Thoracic aorta endothelial cell (primary cell): Measurements from ENCODE around the gene PCF11. TPM values are rescaled to one million over a fixed set of nuclear protein-coding genes. Genes with fewer than 3 reads are reported as not detected.

Experiments used
- small RNA-seq: library from RNA; depleted of rRNA; stranded (forward); fragments of <200 nt; gene quantifications from one replicate; pipeline ENCODE3, GENCODE V24; 2012
- total RNA-seq: library from RNA; depleted of rRNA; stranded (reverse); fragments of >200 nt; gene quantifications from 2 replicates; pipeline ENCODE4 v1.2.3, GENCODE V29; 2012

The PCF11 gene
- 53.7 and 58.8 TPM in 2 replicates for total RNA-seq

DNA sequence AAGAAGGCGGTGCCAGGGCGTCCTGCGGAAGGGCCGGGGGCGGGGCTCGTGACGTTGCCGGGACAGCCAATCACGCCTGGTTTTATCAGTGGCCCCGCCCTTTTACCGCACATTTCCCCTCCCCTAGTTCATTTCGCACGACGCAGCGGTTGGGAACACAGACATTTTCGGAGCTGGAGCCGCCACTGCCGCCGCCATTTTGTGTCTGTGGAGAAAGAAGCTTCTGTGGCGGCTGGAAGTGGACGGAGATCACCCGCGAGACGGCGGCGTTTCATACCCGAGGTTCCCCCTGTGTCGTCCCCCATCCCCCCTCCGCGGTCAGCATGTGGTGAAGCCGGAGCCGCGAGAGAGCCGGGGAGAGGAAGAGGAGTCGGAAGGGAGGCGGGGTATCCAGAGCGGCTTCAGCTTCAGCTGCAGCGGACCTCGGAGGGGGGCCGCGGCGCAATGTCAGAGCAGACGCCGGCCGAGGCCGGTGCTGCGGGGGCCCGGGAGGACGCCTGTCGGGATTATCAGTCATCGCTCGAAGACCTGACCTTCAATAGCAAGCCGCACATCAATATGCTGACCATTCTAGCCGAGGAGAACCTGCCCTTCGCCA is at the start of gene PCF11:
PCF11 (plus strand) TSS at position 136 of the 598 bp plus-strand sequence; CDS start at position 445, 309 bp downstream.

GRCh38 chr11:83193315-83194280 is 36.7 kb downstream of the PCF11 start, which contains the start of gene ANKRD42:
Gene ANKRD42, plus strand, starts transcription at chr11:83193712. Its CDS starts 959 bp downstream, at chr11:83194671.

Small RNAs within 50 kb of the gene (small RNA-seq; reads per million reads assigned to genes)
- not detected for gene AP000873.5

Other genes with a start within 250 kb of the PCF11 start
- gene RAB30, start 85.2 kb upstream of the PCF11 start, total RNA-seq, result 9.4 and 15.7 TPM in 2 replicates
- 4.4 and 6.3 TPM in 2 replicates for gene ANKRD42, start 36.6 kb downstream of the PCF11 start, total RNA-seq
- gene CCDC90B, start 129.2 kb downstream of the PCF11 start, total RNA-seq, result 71.9 and 87.0 TPM in 2 replicates